ENCODE data around the gene RAX.

DNA sequence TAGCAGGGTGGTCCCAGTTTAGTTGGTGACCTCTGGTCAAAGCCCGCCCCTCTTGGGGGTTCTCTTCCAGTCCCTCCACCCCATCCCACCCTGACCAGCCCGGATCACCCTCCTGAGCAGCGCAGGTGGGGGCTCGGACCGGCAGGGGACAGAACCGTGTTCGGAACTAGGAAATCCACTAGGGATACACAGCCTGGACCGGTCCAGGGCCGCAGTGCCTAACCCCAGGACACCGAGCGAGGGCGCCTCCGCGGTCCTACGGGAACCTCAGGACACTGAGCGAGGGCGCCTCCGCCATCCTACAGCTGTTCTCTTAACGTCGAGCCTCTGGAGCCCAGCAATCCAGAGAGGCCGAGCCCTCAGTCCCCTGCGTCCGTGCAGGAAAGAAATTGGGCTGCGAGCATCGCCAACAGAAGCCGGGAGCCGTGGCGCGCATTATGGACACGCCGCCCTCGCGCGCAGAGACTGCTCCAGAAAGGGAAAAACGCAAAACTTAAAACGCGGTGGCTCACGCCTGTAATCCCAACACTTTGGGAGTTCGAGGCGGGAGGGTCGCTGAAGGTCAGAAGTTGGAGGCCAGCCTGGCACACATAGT is 8.5 kb downstream of the RAX start:
- TF ChIP-seq, protein P1, sequence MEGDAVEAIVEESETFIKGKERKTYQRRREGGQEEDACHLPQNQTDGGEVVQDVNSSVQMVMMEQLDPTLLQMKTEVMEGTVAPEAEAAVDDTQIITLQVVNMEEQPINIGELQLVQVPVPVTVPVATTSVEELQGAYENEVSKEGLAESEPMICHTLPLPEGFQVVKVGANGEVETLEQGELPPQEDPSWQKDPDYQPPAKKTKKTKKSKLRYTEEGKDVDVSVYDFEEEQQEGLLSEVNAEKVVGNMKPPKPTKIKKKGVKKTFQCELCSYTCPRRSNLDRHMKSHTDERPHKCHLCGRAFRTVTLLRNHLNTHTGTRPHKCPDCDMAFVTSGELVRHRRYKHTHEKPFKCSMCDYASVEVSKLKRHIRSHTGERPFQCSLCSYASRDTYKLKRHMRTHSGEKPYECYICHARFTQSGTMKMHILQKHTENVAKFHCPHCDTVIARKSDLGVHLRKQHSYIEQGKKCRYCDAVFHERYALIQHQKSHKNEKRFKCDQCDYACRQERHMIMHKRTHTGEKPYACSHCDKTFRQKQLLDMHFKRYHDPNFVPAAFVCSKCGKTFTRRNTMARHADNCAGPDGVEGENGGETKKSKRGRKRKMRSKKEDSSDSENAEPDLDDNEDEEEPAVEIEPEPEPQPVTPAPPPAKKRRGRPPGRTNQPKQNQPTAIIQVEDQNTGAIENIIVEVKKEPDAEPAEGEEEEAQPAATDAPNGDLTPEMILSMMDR (IDR thresholded peaks at IDR 0.05) = no peak
- TF ChIP-seq EP300 (IDR thresholded peaks at IDR 0.05) (no peak), POLR2A (IDR thresholded peaks at IDR 0.05) (no peak), POLR2AphosphoS5 (IDR thresholded peaks at IDR 0.05) (no peak)

Measured in stomach (tissue), 4 donors.